ENCODE measurements around the gene SUSD1. TPM values are rescaled to one million over a fixed set of nuclear protein-coding genes. Genes with fewer than 3 reads are reported as not detected.

Gene SUSD1
- total RNA-seq, 4 donors from 2014 or later, result 9.5 to 17.3 (median 13.6) TPM

DNA sequence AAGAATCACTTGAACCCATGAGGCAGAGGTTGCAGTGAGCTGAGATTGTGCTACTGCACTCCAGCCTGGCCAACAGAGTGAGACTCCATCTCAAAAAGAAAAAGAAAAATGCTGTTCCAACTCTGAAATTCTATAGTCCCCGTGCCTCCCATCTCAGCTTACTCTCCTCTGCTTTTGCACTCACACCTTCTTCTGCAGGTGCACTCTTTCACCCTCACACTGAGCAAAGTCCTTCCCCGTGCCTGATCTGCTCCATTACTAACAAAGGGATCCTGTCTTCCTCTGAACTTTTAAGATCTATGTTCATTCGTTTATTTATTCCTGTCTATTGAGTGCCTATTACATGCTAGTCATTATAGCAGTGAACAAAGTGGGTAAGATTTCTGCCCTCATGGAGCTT lies 47.8 kb downstream of the SUSD1 start:
- WGBS, 2 donors, result 90 to 91% methylated on average over 3 of the region's 3 CpGs
- no peak for DNase-seq

DNA sequence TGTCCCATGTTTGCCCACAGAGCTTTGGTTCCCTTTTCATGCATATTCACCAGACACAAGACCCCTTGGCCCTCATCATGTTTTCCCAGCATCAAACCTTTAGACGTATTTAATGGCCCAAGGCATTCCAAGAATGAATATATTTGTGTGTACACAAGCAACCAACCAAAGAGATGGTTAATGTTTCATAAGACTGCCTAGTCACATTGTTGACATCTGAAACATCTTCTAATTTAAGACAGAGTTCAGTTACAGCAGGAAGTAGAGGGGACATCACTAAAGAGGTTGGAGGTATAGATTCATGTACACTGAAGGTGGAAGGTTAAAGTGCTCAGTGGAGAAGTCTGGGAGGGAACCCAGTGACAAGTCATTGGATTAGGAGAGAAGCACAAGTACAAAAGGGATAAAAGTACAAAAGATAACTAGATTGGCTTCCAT lies 49.1 kb downstream of the SUSD1 start:
- Histone ChIP-seq H3K4me3 (replicated peaks in 1 of 3) (no peak overlapping the region), H3K27me3 (no peaks in the 10 kb centered on the region), H3K27ac (no peak overlapping the region), H3K9me3 (no peaks in the 10 kb centered on the region), H3K4me1 (no peaks in the 10 kb centered on the region), H3K36me3 (no peaks in the 10 kb centered on the region)
- 79 to 85% methylated on average over 1 of the region's 1 CpG for WGBS, 2 donors
- TF ChIP-seq, protein P1, sequence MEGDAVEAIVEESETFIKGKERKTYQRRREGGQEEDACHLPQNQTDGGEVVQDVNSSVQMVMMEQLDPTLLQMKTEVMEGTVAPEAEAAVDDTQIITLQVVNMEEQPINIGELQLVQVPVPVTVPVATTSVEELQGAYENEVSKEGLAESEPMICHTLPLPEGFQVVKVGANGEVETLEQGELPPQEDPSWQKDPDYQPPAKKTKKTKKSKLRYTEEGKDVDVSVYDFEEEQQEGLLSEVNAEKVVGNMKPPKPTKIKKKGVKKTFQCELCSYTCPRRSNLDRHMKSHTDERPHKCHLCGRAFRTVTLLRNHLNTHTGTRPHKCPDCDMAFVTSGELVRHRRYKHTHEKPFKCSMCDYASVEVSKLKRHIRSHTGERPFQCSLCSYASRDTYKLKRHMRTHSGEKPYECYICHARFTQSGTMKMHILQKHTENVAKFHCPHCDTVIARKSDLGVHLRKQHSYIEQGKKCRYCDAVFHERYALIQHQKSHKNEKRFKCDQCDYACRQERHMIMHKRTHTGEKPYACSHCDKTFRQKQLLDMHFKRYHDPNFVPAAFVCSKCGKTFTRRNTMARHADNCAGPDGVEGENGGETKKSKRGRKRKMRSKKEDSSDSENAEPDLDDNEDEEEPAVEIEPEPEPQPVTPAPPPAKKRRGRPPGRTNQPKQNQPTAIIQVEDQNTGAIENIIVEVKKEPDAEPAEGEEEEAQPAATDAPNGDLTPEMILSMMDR (IDR thresholded peaks at IDR 0.05), result no peak
- TF ChIP-seq POLR2A (IDR thresholded peaks at IDR 0.05), result no peak
- no peak for DNase-seq
- intact Hi-C loops (cut with DNase I), result no loop called here

More for the DNA sequence above, 47.8 kb downstream of the SUSD1 start:
- H3K36me3 ChIP-seq, result no peaks in the 10 kb centered on the region
- no peak overlapping the region for H3K4me3 ChIP-seq (replicated peaks in 1 of 3)
- TF ChIP-seq, protein P1 (IDR thresholded peaks at IDR 0.05), result no peak
- no peak for TF ChIP-seq POLR2A (IDR thresholded peaks at IDR 0.05)
- H3K4me1 ChIP-seq, result no peaks in the 10 kb centered on the region
- intact Hi-C loops (cut with DNase I), result no loop called here
- H3K9me3 ChIP-seq, result no peaks in the 10 kb centered on the region
- no peak overlapping the region for H3K27ac ChIP-seq
- H3K27me3 ChIP-seq, result no peaks in the 10 kb centered on the region

GRCh38 chr9:112124156-112124555 lies 50.9 kb downstream of the SUSD1 start:
- H3K4me3 ChIP-seq (replicated peaks in 1 of 3), result no peak overlapping the region
- intact Hi-C loops (cut with DNase I), result no loop called here
- TF ChIP-seq, protein P1 (IDR thresholded peaks at IDR 0.05), result no peak
- no peak for TF ChIP-seq POLR2A (IDR thresholded peaks at IDR 0.05)
- no peak overlapping the region for H3K27ac ChIP-seq
- no peaks in the 10 kb centered on the region for H3K27me3 ChIP-seq
- H3K36me3 ChIP-seq, result no peaks in the 10 kb centered on the region
- H3K9me3 ChIP-seq, result no peaks in the 10 kb centered on the region
- H3K4me1 ChIP-seq, result no peaks in the 10 kb centered on the region
- 85 to 91% methylated on average over 5 of the region's 5 CpGs for WGBS, 2 donors
- DNase-seq, result no peak

GRCh38 chr9:112121633-112122032 lies 53.5 kb downstream of the SUSD1 start:
- no peak for DNase-seq
- H3K36me3 ChIP-seq, result no peaks in the 10 kb centered on the region
- intact Hi-C loops (cut with DNase I), result no loop called here
- TF ChIP-seq, protein P1 (IDR thresholded peaks at IDR 0.05), result no peak
- TF ChIP-seq POLR2A (IDR thresholded peaks at IDR 0.05), result no peak
- H3K4me1 ChIP-seq, result no peaks in the 10 kb centered on the region
- 94 to 97% methylated on average over 4 of the region's 4 CpGs for WGBS, 2 donors
- H3K4me3 ChIP-seq (replicated peaks in 1 of 3), result no peak overlapping the region
- no peaks in the 10 kb centered on the region for H3K27me3 ChIP-seq
- no peak overlapping the region for H3K27ac ChIP-seq
- H3K9me3 ChIP-seq, result no peaks in the 10 kb centered on the region

- Histone ChIP-seq H3K36me3 (no peaks in the 10 kb centered on the region), H3K9me3 (no peaks in the 10 kb centered on the region), H3K27ac (no peak overlapping the region), H3K4me3 (replicated peaks in 1 of 3) (no peak overlapping the region), H3K4me1 (no peaks in the 10 kb centered on the region), H3K27me3 (no peaks in the 10 kb centered on the region)
- DNase-seq, result no peak
- no peak for TF ChIP-seq POLR2A (IDR thresholded peaks at IDR 0.05)
- TF ChIP-seq, protein P1 (IDR thresholded peaks at IDR 0.05), result no peak
- intact Hi-C loops (cut with DNase I), result no loop called here
- WGBS, 2 donors, result 92 to 93% methylated on average over 2 of the region's 2 CpGs
Observed at GRCh38 chr9:112120439-112120925, 54.6 kb downstream of the SUSD1 start.
